H54 (cell line): Measurements from ENCODE around the gene AMOTL1.

Source experiments
- DNase-seq: peaks from one replicate; pipeline ENCODE4 v3.0.0; 2011; ENCODE audit warnings: low spot score, mixed read lengths; ENCODE audit not compliant: insufficient read length
- FAIRE-seq: peaks from 3 replicates; lab custom pipeline; 2011; peaks lifted over from hg19 to GRCh38; lab: Jason Lieb, UNC
- POLR2A ChIP-seq: IDR thresholded peaks from 2 replicates; pipeline ENCODE4 v1.6.1; 2011; ENCODE audit warnings: low read depth, mild to moderate bottlenecking, low read length

AMOTL1 gene

DNA sequence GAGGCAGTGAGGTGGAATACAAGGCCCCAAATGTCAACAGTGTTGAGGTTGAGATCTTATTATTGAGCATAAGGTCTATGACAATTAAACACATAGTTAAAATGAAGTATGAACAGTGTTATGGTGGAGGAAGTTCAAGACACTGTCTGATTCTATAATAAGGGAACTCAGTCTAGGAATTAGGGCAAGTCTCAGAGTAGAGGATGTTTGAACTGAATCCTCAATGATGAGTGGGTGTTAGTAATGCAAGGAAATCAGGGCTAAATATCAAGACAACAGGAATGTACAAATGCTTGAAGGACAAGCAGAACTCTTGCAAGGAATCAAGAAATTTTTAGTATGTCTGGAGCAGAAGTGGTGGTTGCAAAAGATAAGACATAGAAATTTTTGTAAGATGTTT is 152.2 kb downstream of the AMOTL1 start:
- no peak for FAIRE-seq
- no peak for TF ChIP-seq POLR2A
- DNase-seq = no peak

DNA sequence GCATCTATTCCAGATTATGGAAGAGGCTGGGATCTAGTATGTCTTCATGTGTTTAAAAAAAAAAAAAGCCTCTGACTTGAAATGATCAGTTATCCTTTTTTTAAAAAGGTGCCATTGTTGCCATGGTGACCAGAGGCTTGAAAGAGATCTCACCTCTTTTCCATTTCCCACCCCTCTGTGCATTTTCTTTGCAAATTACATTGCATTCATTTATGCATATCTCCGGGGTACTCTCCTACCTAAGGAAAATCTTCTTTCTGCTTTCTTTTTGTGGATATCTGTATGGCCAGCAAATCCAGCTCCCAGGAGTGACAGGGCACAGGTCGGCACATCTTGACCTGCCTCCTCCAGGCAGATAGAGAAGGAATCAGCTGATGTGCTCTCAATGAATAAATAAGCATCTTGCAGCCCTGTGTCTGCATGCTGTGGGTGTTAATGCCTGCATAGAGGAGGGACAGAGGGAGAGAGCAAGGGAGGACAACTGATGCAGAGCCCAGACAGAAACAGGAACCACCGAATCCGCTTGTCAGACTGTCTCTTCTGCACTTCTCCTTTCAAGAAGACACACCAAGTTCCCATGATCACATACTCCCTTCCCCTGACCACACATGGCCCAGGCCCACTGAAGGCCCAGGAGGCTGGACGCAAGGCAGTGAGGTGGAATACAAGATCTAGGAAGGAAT is 154.3 kb downstream of the AMOTL1 start:
- no peak for FAIRE-seq
- TF ChIP-seq POLR2A = no peak
- no peak for DNase-seq

DNA sequence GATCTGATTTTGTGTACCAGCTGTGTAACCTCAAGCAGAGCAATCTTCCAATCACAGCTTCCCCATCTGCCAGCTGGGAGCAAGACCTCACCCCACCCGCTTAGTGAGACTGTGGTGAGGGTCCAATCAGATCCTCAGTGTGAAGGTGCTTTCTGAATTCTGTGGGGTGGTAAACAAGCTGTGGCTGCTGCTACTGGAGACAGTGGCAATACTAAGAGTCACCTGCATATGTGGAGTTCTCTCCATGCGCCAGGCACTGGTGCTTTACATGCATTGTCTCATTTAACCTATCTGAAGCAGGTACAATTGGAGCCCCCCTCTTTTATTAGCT is 154.8 kb downstream of the AMOTL1 start:
- TF ChIP-seq POLR2A = no peak
- FAIRE-seq = no peak

DNA sequence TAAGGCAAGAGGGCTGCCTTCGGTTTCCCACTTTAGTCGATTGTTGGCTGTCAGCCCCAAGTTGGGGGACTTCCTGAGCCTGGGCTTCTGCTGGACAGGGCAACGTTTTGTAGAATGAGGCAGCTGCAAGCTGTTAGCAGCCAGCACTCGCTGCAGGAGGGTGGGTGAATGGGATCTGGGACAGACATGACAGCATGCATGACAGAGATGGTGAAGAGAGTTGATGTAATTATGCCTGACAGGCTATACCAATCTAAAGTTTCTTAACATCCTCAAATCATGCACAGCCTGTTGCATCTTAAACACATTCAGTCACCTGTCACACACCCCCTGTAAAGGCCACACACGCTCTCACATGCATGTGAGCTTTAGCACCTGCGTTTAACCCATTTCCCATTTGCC is 156.0 kb downstream of the AMOTL1 start:
- FAIRE-seq (no peak), DNase-seq (no peak)
- no peak for TF ChIP-seq POLR2A

More for the DNA sequence above, 154.8 kb downstream of the AMOTL1 start:
- DNase-seq = no peak

DNA sequence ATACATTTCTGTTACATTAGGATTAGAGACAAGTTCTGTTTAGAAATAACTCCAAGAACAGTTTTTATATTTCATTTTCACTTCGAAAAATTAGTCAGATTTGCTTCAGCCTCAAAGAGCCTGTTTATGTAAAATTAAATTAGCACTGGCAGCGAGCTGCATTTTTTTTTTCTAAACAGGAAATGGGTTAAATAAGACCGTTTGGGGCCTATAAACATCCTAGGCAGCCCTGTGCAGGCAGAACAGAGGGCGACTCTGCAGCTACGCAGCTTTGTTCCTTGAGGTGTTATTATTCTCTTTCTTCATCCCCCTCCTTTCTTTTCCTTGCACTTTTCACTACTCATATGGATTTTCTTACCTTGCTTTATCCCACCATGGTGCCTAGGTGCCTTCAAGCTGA is 156.5 kb downstream of the AMOTL1 start:
- no peak for TF ChIP-seq POLR2A
- FAIRE-seq = no peak
- no peak for DNase-seq

DNA sequence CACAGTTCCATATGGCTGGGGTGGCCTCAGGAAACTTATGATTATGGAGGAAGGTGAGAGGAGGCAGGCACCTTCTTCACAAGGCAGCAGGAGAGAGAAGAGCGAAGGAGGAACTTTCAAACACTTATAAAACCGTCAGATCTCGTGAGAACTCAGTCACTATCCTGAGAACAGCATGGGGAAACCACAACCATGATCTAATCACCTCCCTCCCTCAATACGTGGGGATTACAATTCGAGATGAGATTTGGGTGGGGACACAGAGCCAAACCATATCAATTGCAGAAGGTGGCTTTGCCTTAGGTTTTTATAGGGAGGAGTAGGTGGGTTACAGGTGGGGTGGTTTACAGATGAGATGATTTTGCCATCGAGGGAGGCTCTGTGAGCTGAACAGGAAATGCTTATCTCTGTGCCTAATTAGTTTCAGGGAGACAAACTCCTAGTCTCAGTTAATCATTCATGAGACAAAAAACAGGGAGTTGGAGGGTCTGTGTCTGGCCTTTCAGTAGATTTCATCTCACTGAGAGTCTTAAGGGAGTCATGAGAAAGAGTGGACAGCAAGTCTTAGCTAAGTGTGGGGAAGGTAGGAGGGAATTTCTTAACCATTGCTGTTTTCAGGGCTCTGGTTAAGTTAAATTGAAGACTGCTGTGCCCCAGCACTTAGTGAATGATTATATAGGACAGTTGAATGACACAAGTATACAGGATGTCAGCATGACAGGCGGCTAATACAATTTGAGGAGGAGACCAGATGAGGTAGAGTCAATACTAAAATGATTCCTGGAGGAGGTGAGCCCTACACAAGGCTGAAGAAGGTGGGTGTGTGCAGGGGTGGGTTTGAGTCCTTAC is 157.5 kb downstream of the AMOTL1 start:
- DNase-seq (no peak), FAIRE-seq (no peak)
- no peak for TF ChIP-seq POLR2A

DNA sequence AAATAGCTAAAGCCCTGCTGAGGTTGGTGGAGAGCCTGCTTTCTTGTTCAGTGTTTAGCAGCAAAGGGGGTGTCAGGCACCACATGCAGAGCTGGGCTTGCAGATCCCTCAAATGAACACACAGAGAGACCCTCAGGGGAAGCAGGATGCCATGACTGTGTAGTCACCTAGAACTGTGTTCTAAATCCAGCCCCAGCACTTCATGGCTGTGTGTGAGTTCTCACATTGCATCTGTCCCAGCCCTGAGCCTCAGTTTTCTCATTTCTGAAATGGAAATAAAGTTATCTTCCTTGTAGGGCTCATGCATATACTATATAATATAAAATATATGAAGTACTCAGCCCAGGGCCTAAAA is 158.1 kb downstream of the AMOTL1 start:
- DNase-seq (no peak), FAIRE-seq (no peak)
- TF ChIP-seq POLR2A = no peak
